CD14-positive monocyte (primary cell): Measurements from ENCODE around the gene GALNT1. TPM values are rescaled to one million over a fixed set of nuclear protein-coding genes. Genes with fewer than 3 reads are reported as not detected.

ENCODE experiments used
- DNase-seq, 3 donors: peaks; one replicate each; pipeline ENCODE4 v3.0.0-alpha.2; 2011 to 2022
- H2AFZ ChIP-seq: 2 replicates; pipeline ENCODE4 v1.6.0; 2012; ENCODE audit warnings: mild to moderate bottlenecking, low read depth, low read length, inconsistent platforms; ENCODE audit not compliant: insufficient read depth, poor library complexity, severe bottlenecking
- H3K27ac ChIP-seq, 2 donors: 1 replicate in 1 of 2; 2 replicates in 1 of 2; pipeline ENCODE4 v1.5.1; 2012 to 2013; ENCODE audit warnings: low read length in 2 of 2, control low read depth in 1 of 2, inconsistent platforms in 1 of 2, low read depth in 1 of 2, mild to moderate bottlenecking in 1 of 2
- H3K27me3 ChIP-seq, 2 donors: one replicate each; pipeline versions ENCODE4 v1.6.0 to v1.6.1; 2011 to 2013; ENCODE audit warnings: low read length in 2 of 2; ENCODE audit not compliant: control insufficient read depth in 2 of 2, insufficient read depth in 2 of 2
- H3K36me3 ChIP-seq, 2 donors: replicated peaks in 1 of 2; 1 replicate in 1 of 2; 2 replicates in 1 of 2; pipeline versions ENCODE4 v1.5.1 to v1.6.1; 2012 to 2013; ENCODE audit warnings: low read length in 2 of 2, control low read depth in 1 of 2, inconsistent platforms in 1 of 2, mild to moderate bottlenecking in 1 of 2; ENCODE audit not compliant: insufficient read depth in 2 of 2, control insufficient read depth in 1 of 2
- H3K4me1 ChIP-seq, 2 donors: 1 replicate in 1 of 2; 2 replicates in 1 of 2; pipeline versions ENCODE4 v1.5.1 to v1.6.1; 2012 to 2013; ENCODE audit warnings: low read length in 2 of 2, control low read depth in 1 of 2, inconsistent platforms in 1 of 2, mild to moderate bottlenecking in 1 of 2, moderate library complexity in 1 of 2; ENCODE audit not compliant: insufficient read depth in 2 of 2, control insufficient read depth in 1 of 2
- H3K4me2 ChIP-seq: replicated peaks from 2 replicates; pipeline ENCODE3; 2012; ENCODE audit warnings: low read length, moderate library complexity, mild to moderate bottlenecking; ENCODE audit not compliant: poor library complexity, severe bottlenecking; ENCODE audit errors: extremely low read depth
- H3K4me3 ChIP-seq, 3 experiments: fragments of 200-600 bp in 1 of 3; sonication (generic) in 1 of 3; replicated peaks in 1 of 3; 1 replicate in 2 of 3; 2 replicates in 1 of 3; pipeline ENCODE4 v1.5.1; 2011 to 2013; ENCODE audit warnings: low read length in 3 of 3, mild to moderate bottlenecking in 3 of 3, control low read depth in 2 of 3, low read depth in 2 of 3, inconsistent platforms in 1 of 3, moderate library complexity in 1 of 3
- H3K79me2 ChIP-seq: 2 replicates; pipeline ENCODE4 v1.6.0; 2012; ENCODE audit warnings: mild to moderate bottlenecking, control low read depth, inconsistent platforms, low read length, moderate library complexity; ENCODE audit not compliant: insufficient read depth
- H3K9ac ChIP-seq: 2 replicates; pipeline ENCODE4 v1.6.0; 2017; ENCODE audit warnings: low read length, mild to moderate bottlenecking; ENCODE audit not compliant: insufficient read depth, poor library complexity, severe bottlenecking
- H3K9me3 ChIP-seq, 2 donors: replicated peaks in 1 of 2; 1 replicate in 1 of 2; 2 replicates in 1 of 2; pipeline versions ENCODE4 v1.5.1 to v1.6.1; 2012 to 2013; ENCODE audit warnings: low read length in 2 of 2, control low read depth in 1 of 2; ENCODE audit not compliant: control insufficient read depth in 1 of 2, insufficient read depth in 1 of 2
- H4K20me1 ChIP-seq: 2 replicates; pipeline ENCODE4 v1.6.0; 2012; ENCODE audit warnings: mild to moderate bottlenecking, low read length, control low read depth, moderate library complexity; ENCODE audit not compliant: insufficient read depth
- H3K27ac Mint-ChIP-seq, 7 donors: one replicate each; pipeline ENCODE4 v1.8.0; 2020; ENCODE audit warnings: mild to moderate bottlenecking in 7 of 7, mixed read lengths in 7 of 7, moderate library complexity in 6 of 7, inconsistent platforms in 2 of 7
- H3K27me3 Mint-ChIP-seq, 3 donors: one replicate each; pipeline ENCODE4 v1.8.0; 2021 to 2022; ENCODE audit warnings: low read depth in 3 of 3, mild to moderate bottlenecking in 3 of 3, mixed read lengths in 3 of 3, moderate library complexity in 3 of 3, inconsistent platforms in 1 of 3
- H3K36me3 Mint-ChIP-seq, 2 donors: one replicate each; pipeline ENCODE4 v1.8.0; 2020; ENCODE audit warnings: mixed read lengths in 2 of 2, inconsistent platforms in 1 of 2, mild to moderate bottlenecking in 1 of 2
- H3K4me1 Mint-ChIP-seq: one replicate; pipeline ENCODE4 v1.8.0; 2020; ENCODE audit warnings: mild to moderate bottlenecking, mixed read lengths
- H3K4me3 Mint-ChIP-seq, 2 donors: one replicate each; pipeline ENCODE4 v1.8.0; 2020; ENCODE audit warnings: mild to moderate bottlenecking in 2 of 2, mixed read lengths in 2 of 2, moderate library complexity in 1 of 2
- H3K9me3 Mint-ChIP-seq, 7 donors: one replicate each; pipeline ENCODE4 v1.8.0; 2020 to 2022; ENCODE audit warnings: mixed read lengths in 7 of 7, mild to moderate bottlenecking in 6 of 7, moderate library complexity in 6 of 7, inconsistent platforms in 2 of 7
- CTCF ChIP-seq: fragments of 200-600 bp; IDR thresholded peaks from one replicate; pipeline ENCODE4 v1.8.0; 2022; ENCODE audit warnings: antibody characterized with exemption, mild to moderate bottlenecking
- WGBS: methylation state at CpG from one replicate; pipeline ENCODE4 v1.1.5; 2013; ENCODE audit warnings: missing lambda C conversion rate; ENCODE audit not compliant: insufficient coverage; 5-methylcytosine and 5-hydroxymethylcytosine counted together
- intact Hi-C, 2 donors: fragments of 100-400 bp; cut with micrococcal nuclease; formaldehyde crosslinking; loops; one replicate each; pipeline versions ENCODE4 v1.15.0 to v1.15.1; 2023
- polyA plus RNA-seq, 3 donors: library from polyadenylated mRNA; depleted of rRNA in 1 of 3; unstranded in 2 of 3; stranded (reverse) in 1 of 3; fragments of 300-500 nt in 2 of 3; fragments of >200 nt in 1 of 3; fragmentation: Illumina TruSeq in 2 of 3; gene quantifications; 1 replicate in 2 of 3; 2 replicates in 1 of 3; pipeline ENCODE4 v1.2.3, GENCODE V29; 2012 to 2021

The GALNT1 gene
- polyA plus RNA-seq, 3 donors, result 16.8 to 58.5 (median 22.9) TPM

GRCh38 chr18:35696307-35696706 is 114.8 kb downstream of the GALNT1 start:
- H3K9me3 Mint-ChIP-seq, result no peaks in the 10 kb centered on the region
- H3K4me1 Mint-ChIP-seq, result no peaks in the 10 kb centered on the region
- Histone ChIP-seq H3K9me3 (no peaks in the 10 kb centered on the region), H3K27ac (no peak overlapping the region), H3K4me3 (no peak overlapping the region), H3K36me3 (peaks cover 12 to 72% of the 10 kb centered on the region in 2 donors), H2AFZ (no peak overlapping the region), H4K20me1 (no peaks in the 10 kb centered on the region), H3K4me2 (no peak overlapping the region), H3K79me2 (no peaks in the 10 kb centered on the region), H3K9ac (no peak overlapping the region), H3K27me3 (no peaks in the 10 kb centered on the region), H3K4me1 (no peaks in the 10 kb centered on the region)
- TF ChIP-seq CTCF, result no peak
- intact Hi-C loops, result no loop called here
- H3K27ac Mint-ChIP-seq, result no peak overlapping the region
- H3K36me3 Mint-ChIP-seq, result peaks cover 16 to 31% of the 10 kb centered on the region in 2 donors
- no CpG with 5 or more reads among the region's 3 CpGs for WGBS
- no peaks in the 10 kb centered on the region for H3K27me3 Mint-ChIP-seq
- no peak overlapping the region for H3K4me3 Mint-ChIP-seq
- no peak for DNase-seq

- Histone ChIP-seq H3K9me3 (no peaks in the 10 kb centered on the region), H3K4me3 (no peak overlapping the region), H3K27ac (no peak overlapping the region), H2AFZ (no peak overlapping the region), H3K79me2 (no peaks in the 10 kb centered on the region), H4K20me1 (no peaks in the 10 kb centered on the region), H3K27me3 (no peaks in the 10 kb centered on the region), H3K4me2 (no peak overlapping the region), H3K36me3 (peaks cover 5 to 59% of the 10 kb centered on the region in 2 donors), H3K9ac (no peak overlapping the region), H3K4me1 (no peaks in the 10 kb centered on the region)
- no peaks in the 10 kb centered on the region for H3K9me3 Mint-ChIP-seq
- no peak overlapping the region for H3K27ac Mint-ChIP-seq
- no peak for TF ChIP-seq CTCF
- peaks cover 23 to 35% of the 10 kb centered on the region in 2 donors for H3K36me3 Mint-ChIP-seq
- H3K4me1 Mint-ChIP-seq, result no peaks in the 10 kb centered on the region
- no peak overlapping the region for H3K4me3 Mint-ChIP-seq
- H3K27me3 Mint-ChIP-seq, result no peaks in the 10 kb centered on the region
- WGBS, result no CpG with 5 or more reads among the region's 7 CpGs
- intact Hi-C loops, result no loop called here
- DNase-seq, result no peak
Measured at GRCh38 chr18:35697869-35698268, 116.3 kb downstream of the GALNT1 start.
